Non-pigmented ciliary epithelial cell (primary cell): ENCODE measurements around the gene TNIK.

Experiments used
- DNase-seq: peaks from one replicate; pipeline ENCODE4 v3.0.0-alpha.2; 2010; ENCODE audit warnings: low read depth

TNIK gene

DNA sequence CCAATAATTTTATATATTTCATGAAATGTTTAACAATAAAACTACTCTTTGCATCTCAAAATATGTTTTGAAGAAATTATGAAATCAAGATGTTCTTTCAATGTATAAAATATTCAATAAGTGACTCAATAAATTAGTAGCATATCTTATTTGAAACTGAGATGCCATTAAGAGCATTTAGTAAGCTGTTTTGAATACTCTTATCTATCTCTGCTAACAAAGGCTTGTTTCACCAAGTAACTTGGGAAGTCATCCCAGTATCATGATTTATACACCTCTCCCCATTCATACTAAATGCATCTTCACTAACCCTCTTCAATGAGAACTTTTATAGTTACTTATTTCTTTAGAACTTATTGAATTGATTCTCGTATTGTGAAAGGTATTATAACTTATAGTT lies 43.1 kb downstream of the TNIK start:
- no peak for DNase-seq

DNA sequence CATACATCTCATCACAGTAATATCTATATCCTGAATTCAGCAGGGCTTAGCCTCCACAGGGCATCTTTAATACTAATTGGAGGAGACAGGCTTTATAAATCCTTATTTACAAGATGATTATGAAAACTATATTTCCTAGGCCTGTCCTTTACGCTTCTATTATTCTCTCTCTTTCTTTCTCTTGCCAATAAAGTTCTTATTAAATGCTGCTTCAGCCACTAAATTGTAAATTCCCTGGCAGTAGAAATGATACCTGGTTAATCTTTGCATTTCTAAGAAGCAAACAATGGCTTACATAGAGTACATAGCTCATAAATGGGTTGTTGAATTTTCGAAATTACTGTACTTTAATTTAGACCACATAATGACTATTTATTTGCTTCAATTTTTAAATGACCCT lies 43.5 kb downstream of the TNIK start:
- no peak for DNase-seq

DNA sequence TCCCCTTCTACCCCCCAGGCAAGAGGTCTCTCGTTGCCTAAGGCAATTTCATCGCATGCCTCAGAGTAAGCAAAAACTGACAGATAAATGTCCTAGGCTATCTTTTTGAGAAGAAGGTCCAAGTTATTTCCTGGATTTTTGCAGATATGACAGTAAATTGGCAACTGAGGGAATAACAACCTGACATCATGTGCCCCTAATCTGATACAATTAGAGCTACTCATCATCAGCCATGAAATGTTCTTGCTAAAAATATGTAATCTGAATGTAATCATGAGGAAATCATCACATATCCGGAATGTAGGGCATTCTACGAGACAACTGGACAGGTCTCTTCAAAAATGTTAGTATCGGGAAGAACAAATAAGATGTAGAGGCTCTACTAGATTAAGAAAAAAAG lies 44.1 kb downstream of the TNIK start:
- peak; percentile 23 for DNase-seq

DNA sequence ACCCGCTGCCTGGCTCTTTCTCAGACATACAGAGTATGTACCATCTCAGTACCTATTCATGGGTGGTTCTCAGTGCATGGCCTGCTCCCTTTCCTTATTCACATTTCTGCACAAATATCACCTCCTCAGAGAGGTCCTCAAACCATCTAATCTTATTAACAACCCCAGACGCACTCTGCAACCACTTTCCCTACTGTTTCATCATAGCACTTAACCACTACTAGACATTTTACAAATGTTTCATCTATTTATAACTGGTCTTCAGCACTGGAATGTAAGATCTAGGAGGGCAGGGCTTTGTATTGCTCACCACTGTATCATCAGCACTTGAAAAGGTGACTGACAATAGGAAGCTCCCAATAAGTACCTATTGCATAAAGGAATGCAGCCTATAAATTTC lies 45.1 kb downstream of the TNIK start:
- peak; percentile 59 for DNase-seq

DNA sequence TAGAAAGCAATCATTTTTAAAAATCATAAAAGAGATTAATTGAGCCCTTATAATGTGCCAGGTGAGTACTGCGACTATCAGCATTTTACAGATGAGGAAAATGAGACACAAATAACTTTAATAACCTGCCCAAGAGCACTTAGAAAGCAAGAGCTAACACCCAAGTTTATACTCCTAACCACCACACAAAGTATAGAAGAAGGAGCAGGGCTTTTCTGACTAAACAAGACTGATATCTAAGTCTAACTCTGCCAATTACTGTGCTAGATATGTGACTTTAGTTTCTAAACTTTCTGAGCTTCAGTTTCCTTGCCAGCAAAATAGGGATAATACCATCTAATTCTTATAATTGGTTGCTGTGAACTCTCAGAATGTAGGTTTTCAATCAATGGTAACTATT lies 47.7 kb downstream of the TNIK start:
- DNase-seq: no peak

DNA sequence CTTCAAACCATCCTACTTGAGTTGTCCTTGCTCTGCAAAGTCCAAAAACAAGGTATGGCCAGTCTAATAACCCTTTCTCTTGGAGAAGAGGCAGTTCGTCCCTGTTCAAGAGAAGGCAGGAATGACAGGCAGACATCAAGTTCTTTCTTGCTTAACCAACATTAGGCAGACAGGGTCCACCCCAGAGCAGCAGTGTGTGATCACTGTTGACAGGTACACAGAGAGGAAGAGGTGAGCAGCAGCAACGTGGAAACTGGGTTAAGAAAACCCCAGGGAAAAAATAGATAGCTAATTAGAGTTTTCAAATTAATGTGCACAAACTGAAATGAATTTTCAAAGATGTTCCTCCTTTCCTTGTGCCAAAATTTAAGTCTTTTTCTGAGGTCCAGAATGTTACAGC lies 48.2 kb downstream of the TNIK start:
- no peak for DNase-seq

DNA sequence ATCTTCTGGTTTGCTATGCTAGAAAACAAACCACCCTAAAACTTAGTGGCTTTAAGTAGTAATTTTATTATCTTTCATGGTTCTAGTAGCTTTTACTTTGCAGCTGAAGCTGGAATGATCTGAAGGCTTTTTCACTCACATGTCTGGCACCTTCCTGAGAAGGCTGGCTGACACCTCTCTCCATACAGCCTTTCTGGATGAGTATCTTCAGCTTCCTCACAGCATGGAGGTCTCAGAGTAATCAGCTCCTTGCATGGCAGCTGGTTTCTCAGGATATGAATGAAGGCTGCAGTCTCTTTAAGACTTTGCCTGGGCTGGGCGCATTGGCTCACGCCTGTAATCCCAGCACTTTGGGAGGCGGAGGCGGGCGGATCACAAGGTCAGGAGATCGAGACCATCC lies 50.0 kb downstream of the TNIK start:
- no peak for DNase-seq

DNA sequence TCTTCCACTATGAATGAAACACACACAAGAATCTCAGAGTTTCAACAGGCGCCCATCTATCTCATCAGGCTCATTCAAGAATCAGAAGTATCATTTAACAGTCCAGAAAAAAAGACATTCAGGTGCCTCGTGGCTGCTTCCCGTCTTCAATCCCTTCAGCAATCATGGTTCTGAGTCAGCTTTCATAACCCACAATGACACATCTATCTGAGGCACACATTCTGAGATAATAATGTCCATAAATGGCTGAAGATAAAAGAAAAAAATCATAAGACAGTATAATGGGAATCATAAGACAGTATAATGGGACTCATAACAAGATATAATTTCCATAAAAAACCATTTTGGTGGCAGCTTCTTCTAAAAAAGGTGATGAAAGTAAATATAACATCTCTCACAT lies 52.4 kb downstream of the TNIK start:
- DNase-seq: no peak

DNA sequence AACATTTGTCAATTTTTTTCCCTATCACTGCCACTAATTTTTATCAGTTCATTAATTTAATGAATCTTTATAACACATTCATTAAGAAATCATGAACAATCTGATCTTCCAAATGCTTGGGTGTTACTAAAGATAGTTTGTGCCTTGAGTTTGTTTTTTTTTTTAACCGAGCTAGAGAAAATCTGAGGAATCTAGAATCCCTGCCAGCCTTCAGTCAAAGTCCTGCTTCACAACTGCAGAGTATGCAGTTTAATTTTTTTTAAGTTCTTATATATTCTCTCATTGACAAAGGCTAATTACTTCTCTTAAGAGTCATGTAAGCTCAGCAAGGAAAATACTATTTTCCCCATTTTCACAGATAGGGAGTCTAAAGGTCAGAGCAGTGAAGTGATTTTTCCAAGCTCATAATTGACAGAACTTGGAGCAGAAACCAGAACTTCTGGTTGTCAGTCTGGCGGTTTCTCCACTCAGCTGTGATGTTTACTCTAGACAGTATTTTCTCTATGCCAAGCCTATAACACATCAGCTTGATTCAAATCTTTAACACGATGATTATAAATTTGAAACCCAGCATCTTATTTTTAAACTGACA lies 55.7 kb downstream of the TNIK start:
- no peak for DNase-seq

DNA sequence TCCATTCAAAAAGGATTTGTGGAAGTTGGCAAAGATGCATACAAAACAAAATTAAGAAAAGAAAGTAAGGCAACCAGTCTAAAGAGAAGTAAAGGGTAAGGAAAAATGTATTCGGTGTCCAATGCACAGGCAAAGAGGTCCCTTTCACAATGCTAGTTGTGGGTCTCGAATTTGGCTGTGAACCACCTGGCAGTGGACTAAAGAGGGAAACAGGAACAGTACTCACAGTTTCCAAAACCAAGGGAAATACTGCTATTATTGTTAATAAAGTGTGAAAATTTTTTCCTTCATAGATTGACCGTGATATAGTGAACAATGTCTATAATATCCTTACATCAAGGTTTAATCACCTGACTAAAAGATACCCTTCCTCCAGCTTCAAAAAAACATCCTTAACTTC lies 57.9 kb downstream of the TNIK start:
- DNase-seq: no peak

DNA sequence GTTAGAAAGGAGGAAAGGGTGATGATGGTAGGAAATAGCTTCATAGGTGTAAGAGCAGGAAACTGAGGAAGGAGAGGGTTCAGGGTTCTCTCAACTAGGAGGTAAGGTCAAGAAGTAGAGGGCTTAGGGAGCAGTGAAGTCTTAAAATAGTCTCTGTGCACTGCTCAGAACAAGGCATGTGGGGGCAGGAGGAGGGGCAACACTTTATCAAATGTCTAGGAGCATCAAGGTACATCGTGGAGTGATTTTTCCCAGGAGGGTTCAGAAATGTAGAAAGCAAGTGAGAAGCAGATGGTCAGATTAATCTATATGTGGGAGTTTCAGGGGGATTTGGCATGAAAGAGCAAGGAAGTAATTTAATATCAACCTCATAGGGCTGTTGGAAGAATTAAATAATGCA lies 58.8 kb downstream of the TNIK start:
- no peak for DNase-seq

DNA sequence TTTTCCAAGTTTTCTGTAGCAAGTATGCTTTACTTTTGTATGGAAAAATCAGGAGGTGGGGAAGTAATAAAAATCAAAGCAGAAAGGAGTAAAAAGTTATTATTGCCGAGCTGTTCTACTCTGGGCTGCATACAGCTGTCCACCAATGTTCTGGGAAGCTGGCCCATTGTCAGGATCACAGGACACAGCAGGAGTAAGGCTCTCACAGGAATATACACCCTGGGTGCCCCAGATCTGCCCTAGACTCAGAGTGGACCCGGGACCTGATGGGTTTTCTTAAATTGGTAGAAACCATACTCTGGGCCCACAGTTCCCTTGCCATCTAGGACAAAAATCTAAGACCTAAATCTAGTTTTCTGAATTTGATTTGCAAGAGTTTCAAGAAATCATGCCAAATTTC lies 60.4 kb downstream of the TNIK start:
- DNase-seq: no peak

DNA sequence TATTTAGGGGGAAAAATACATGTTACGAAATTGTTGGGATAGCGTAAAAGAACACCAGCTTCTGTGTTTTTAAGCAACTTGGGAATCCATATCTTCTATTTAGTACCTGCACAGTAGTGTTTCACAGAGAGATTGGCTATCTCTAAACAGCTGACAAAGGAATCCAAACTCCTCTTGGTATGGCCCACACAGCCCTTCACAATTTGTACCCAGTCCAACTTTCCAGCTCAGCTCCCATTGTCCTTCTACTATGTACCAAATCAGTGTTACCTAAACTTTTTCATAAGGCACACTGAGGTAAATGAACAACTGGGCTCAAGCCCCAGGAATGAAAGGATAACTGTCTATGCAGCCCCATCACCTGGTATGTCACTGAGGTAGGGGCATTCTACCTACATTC lies 61.9 kb downstream of the TNIK start:
- no peak for DNase-seq

DNA sequence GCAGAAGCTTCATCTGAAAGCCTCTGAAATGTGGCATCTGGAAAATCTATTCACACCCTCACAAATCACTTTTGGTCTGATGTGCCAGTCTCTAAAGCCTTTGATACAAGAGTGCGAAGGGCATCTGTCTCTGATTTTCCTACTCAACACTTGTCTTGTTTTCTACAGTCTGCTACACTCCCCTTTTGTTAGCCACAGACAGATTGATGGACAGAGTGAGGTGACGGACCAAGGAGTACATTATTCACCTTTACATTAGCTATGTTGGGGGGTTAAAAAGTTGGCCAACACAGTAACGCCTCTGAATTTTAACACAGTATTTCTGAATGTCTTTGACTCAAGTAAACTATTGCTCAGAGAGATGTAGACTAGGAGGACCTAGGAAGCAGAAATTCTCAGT lies 63.1 kb downstream of the TNIK start:
- no peak for DNase-seq

DNA sequence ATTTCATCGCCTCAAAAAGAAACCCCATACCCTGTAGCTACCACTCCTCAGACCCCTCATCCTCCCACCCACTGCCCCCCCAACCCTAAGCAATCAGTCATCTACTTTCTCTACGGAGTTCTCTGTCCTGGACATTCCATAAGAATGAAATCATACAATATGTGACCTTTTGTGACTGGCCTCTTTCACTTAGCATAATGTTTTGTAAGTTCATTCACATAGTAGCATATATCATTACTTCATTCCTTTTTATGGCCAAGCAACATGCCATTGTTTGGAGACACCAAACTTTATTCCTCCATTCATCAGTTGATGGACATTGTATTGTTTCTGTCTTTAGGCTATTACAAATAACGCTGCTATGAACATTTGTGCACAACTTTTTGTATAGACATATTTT lies 64.2 kb downstream of the TNIK start:
- DNase-seq: no peak

DNA sequence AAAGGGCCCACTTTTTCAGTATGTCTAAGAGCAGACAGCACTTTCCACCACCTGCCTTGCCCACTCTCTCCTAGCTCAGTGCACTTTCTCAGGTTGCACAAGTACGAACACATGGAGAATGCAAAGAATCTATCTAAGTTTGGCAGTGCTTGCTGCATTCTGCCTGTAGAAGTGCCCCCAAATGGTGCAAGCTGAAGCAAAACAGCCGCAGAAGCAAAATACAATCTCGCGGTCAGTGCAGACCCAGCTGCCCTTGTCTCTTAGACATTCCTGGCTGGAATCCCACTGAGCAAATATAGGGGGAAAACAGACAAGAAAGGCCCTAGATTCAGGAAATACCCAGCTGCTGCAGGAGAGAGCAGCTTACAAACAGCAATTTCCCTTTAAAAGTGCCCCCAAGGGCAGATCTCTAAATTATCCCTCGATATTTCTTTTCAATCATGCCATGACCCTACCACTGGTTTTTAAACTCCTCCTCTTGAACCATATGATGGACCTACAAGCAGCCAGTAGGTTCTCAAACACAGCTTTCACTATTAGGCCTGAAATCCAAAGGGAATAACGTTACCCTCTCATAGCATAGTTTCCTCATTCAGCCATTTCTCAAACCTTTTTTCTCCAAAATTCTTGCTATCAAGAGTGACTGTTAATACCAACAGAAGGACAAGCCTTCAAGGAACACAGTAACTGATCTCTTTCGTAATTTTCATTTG lies 67.0 kb downstream of the TNIK start:
- no peak for DNase-seq

DNA sequence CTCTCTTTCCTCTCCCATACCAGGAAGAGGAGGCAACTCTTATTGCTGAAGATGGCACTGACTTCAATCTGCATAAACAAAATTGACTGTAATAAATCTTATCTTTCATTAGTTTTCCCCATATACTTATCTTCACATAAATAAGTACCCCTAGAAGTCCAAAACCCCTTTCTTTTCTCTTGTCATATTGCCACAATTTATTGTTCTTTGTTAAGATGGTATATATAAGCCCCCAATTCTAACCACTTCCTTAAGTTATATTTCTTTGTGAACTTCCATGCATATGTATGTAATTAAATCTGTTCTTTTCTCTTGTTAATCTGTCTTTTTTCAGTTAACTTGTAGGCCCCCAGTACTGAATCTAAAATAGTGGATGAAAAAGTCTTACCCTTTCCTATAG lies 68.8 kb downstream of the TNIK start:
- DNase-seq: no peak

DNA sequence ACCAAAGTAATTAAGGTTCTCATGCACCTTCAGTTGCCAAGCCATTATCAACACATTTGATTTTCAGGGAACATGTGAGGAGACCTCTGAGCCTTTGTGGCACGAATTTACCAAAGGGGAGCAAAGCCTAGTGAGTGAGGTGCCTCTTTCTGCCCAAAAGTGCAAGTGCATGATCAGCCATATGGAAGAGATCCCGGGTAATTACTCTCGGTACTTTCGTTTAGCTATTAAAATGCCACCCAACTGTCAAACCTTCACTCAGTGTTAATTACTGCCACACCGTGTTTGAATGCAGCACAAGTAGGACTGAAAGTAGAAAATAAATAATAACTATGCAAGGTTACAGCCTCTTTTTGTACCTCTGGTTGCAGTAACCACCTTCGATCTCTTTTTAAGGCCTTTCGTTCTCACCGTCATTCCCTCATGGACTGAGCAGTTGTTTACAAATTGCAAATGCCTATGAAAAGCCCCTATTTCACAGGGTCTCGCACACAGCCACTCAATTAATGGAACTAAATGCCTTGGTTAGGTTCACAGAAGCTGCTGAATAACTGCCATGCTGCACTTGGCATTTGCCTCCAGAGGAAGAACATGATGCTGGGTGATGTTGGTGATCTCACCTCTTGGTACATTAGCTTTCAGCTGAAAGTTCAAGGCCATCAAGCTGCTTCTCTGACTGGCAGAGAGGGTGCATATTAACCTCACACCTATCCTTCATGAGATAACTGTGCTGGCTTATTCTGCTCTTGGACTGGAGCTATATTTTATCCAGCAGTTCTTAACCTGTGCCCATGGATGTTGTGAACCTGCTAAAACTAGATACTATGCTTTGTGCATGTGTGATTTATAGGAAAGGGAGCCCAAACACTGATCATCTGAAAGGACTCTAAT lies 69.9 kb downstream of the TNIK start:
- DNase-seq: no peak

DNA sequence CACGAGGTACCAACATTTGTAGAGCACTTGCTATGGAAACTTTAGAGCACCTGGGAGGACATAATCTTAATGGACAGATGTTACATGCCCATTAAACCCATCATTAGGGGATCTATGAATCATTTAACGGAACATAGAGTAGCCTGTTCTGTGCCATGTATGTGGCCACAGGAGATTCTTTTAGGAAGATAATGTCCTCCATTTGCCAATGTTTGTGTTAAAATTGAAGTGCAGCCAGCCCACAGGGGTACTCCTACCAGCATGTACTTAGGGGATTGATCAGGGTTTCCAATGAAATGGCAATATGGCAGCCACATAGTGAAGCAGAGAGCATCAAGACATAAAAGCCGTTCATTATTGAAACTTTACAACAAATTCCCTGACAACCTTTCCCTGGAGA lies 70.7 kb downstream of the TNIK start:
- DNase-seq: no peak

DNA sequence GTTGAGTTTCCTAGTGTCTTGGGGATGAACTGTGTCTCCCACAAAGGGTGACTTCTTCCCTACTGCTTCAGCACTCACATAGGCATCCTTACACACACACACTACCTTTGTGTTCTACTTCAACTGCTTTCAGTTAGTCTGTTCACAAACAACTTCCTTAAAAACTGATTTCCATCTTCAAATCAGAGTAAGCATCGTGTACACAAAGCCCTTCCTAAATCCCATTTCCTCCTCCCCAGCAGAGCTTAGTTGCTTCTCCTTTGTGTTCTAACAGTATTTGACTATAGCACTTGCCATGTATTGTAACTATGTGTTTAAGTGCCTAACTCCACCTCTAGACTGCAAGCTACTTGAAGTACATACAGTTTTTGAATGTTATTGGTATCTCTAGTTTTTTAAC lies 71.7 kb downstream of the TNIK start:
- no peak for DNase-seq

DNA sequence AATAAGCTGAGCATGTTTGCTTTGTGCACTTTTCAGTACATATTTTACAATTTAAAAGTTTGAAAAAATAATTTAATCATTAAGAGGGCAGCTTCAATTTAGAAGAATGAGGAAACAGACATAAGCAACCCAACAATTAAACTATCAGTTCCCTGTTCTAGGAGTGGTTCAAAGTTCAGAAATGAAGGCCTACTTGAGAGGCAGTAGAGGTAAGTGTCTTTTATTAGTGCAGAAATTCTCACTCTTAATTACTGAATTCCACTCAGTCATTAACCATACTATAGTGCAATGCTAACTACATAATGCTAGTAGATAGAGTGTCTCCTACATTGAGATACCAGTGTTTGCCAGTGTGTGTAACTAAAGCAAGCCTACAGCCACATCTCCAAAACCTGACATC lies 73.1 kb downstream of the TNIK start:
- DNase-seq: no peak

DNA sequence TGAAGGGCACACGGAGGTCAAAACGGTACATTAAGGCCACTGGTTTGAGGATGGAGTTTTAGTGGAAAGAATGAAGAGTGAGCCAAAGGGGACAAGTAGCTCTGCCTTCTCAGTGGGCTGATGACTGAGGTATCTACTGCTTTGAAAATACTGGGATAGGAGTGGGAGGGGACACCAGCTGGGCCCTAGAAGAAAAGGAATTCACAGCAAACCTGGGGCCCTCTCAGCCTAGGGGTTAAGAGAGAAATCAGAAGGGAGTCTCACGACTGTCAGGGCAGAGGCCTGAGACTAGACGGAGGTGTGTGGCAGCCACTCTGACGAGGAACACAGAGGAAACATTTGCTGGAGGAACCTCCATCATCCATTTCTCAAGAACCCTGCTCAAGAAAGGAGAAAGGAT lies 75.1 kb downstream of the TNIK start:
- DNase-seq: no peak

DNA sequence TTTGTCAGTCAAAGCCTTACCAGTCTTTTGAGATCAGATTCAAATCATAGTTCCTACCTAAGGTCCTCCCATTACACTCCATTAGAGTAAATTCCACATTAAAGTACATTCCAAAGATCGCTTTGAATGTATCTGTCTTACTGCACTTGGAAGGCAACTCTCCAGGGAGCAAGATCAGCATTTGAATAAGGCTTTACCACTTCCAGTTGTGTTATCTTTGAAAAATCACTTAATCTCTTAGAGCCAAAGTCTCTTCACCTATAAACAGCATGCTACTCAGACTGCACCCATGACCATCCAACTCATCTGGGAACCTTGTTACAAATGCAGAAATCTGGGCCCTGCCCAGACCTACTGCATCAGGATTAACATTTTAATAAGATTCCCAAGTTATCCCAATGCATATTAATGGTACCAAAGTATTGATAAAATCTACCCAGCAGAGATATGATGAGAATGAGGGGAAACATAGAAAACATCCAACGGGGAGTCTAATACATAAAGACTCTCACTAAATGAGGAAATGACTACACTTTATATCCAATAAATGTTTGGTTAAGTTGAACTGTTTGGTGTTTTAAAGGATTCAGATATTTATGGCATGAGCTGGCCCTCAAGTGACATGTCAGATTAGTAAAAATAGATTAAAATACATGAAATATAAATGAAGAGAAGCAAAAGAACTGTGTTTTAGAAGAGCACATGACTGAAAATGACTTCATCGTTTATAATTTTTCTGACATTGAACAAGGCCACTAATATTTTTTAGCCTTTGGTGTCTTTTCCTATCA lies 75.9 kb downstream of the TNIK start:
- no peak for DNase-seq
